Stimulated activated CD8-positive, alpha-beta memory T cell treated with anti-CD3 and anti-CD28 coated beads, Interleukin-4, amount 100 ng/mL, for 48 hours (primary cell): ENCODE data around the gene HTD2.

Source experiments
- DNase-seq: peaks from one replicate; pipeline ENCODE4 v3.0.0-alpha.2; 2020

The HTD2 gene

GRCh38 chr3:58358808-58359207 lies 52.5 kb downstream of the HTD2 start:
- DNase-seq, result no peak

- DNase-seq, result no peak
Measured at GRCh38 chr3:58359621-58360020, 53.3 kb downstream of the HTD2 start.

- no peak for DNase-seq
Measured at GRCh38 chr3:58361866-58362265, 55.5 kb downstream of the HTD2 start.

GRCh38 chr3:58366699-58367098 lies 60.4 kb downstream of the HTD2 start:
- no peak for DNase-seq

- no peak for DNase-seq
Measured at GRCh38 chr3:58369038-58369437, 62.7 kb downstream of the HTD2 start.
